Medulla oblongata (tissue), 1 donor: ENCODE measurements around the gene ELP6.
"Not testable (repeated sequence)": the region's sequence is repeated elsewhere in the genome, so short reads cannot be mapped to it uniquely, and the experiment has no call there.

Experiments
- DNase-seq: peaks from one replicate; pipeline ENCODE4 v3.0.0-alpha.2; 2015; ENCODE audit errors: extremely low spot score

The ELP6 gene

GRCh38 chr3:47464588-47464987 is 48.9 kb downstream of the ELP6 start:
- no peak for DNase-seq

GRCh38 chr3:47459534-47460085 is 53.9 kb downstream of the ELP6 start:
- not testable (repeated sequence) for DNase-seq

- no peak for DNase-seq
These were observed 56.5 kb downstream of the ELP6 start for GRCh38 chr3:47456984-47457383.

DNA sequence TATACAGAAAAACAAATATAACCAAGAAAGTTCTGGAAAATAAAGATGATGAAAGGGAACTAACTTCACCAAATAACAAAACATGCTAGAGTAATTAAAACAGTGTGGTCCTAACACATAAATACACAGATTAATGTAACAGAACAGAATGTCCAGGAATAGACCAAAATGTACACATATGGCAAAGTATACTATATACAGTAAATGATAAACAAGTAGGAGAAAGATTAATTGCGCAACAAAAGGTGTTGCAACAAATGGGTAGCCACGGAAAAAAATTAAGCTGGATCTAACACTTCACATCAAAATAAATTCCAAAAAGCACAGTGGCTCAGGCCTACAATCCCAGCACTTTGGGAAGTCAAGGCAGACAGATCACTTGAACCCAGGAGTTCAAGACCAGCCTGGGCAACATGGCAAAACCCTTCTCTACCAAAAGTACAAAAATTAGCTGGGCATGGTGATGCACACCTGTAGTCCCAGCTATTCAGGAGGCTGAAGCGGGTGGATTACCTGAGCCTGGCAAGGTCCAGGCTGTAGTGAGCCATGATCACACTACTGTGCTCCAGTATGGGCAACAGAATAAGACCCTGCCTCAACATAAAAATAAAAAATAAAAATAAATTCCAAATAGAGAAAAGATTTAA is 57.6 kb downstream of the ELP6 start:
- no peak for DNase-seq

DNA sequence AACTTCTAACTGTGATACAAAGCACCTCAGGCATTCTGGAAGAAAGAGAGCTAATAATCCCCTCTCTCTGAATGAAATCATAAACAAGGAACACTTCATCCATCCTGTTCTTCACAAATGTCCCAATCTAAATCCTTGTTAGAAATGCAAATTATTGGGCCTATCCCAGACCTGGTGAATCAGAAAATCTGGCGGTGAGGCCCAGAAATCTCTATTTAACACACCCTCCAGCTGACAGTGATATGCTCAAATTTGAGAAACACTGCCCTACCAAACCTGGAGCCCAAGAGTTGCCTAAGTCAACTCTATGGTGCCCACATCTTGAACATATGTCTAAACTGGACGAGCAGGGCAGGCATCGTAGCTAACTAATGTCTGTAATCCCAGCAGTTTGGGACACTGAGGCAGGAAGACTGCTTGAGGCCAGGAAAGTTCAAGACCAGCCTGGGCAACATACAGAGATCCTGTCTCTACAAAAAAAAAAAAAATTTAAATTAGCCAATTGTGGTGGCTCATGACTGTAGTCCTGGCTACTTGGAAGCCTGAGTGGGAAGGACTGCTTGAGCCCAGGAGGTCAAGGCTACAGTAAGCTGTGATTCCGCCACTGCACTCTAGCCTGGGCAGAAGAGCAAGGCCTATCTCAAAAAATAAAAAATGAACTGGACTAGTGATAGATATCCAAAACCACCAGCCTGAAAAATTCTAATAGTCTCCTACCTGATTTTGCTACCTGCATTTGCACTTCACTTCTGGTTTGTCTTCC is 60.9 kb downstream of the ELP6 start:
- no peak for DNase-seq
